Adrenal gland (tissue), 5 donors: ENCODE results near the gene CMIP.

Experiments used
- POLR2A ChIP-seq, 2 donors: fragments of 450-650 bp; IDR thresholded peaks; one replicate each; pipeline ENCODE4 v1.6.1; 2017; ENCODE audit warnings: antibody characterized with exemption in 2 of 2, mild to moderate bottlenecking in 2 of 2, moderate library complexity in 1 of 2
- TF ChIP-seq, protein P1 (sequence below), 6 experiments: fragments of 450-650 bp in 4 of 6; fragments of 200-600 bp in 2 of 6; sonication (generic) in 1 of 6; IDR thresholded peaks; 1 replicate in 5 of 6; 2 replicates in 1 of 6; pipeline versions ENCODE4 v1.5.1 to v1.8.0; 2016 to 2021; ENCODE audit warnings: antibody characterized with exemption in 6 of 6, mild to moderate bottlenecking in 2 of 6, moderate library complexity in 1 of 6
- donor health status: DM: no; HTN: no; CAD: no.

GRCh38 chr16:81513204-81514040, 68.8 kb downstream of the CMIP start:
- TF ChIP-seq, protein P1, sequence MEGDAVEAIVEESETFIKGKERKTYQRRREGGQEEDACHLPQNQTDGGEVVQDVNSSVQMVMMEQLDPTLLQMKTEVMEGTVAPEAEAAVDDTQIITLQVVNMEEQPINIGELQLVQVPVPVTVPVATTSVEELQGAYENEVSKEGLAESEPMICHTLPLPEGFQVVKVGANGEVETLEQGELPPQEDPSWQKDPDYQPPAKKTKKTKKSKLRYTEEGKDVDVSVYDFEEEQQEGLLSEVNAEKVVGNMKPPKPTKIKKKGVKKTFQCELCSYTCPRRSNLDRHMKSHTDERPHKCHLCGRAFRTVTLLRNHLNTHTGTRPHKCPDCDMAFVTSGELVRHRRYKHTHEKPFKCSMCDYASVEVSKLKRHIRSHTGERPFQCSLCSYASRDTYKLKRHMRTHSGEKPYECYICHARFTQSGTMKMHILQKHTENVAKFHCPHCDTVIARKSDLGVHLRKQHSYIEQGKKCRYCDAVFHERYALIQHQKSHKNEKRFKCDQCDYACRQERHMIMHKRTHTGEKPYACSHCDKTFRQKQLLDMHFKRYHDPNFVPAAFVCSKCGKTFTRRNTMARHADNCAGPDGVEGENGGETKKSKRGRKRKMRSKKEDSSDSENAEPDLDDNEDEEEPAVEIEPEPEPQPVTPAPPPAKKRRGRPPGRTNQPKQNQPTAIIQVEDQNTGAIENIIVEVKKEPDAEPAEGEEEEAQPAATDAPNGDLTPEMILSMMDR (IDR thresholded peaks at IDR 0.05), result no peak
- no peak for TF ChIP-seq POLR2A (IDR thresholded peaks at IDR 0.05)
